GM23248 (cell line): Measurements from ENCODE around the gene NDUFAF2. TPM values are rescaled to one million over a fixed set of nuclear protein-coding genes. Genes with fewer than 3 reads are reported as not detected.

Experiments used
- DNase-seq: peaks from one replicate; pipeline ENCODE4 v3.0.0-alpha.2; 2015
- H2AFZ ChIP-seq: fragments of 200-600 bp; sonication (generic); 2 replicates; pipeline ENCODE4 v1.6.1; 2016; ENCODE audit warnings: antibody characterized with exemption
- H3F3A ChIP-seq: fragments of 200-600 bp; sonication (generic); 2 replicates; pipeline ENCODE4 v1.6.1; 2016; ENCODE audit warnings: mild to moderate bottlenecking, antibody characterized with exemption, mixed run types; ENCODE audit not compliant: insufficient read depth
- H3K27ac ChIP-seq: fragments of 200-600 bp; sonication (generic); 2 replicates; pipeline ENCODE4 v1.5.1; 2016; ENCODE audit warnings: mild to moderate bottlenecking
- H3K27me3 ChIP-seq: fragments of 200-600 bp; sonication (generic); replicated peaks from 2 replicates; pipeline ENCODE4 v1.6.1; 2016; ENCODE audit warnings: mild to moderate bottlenecking; ENCODE audit not compliant: insufficient read depth
- H3K36me3 ChIP-seq: fragments of 200-600 bp; sonication (generic); 2 replicates; pipeline ENCODE4 v1.6.1; 2016; ENCODE audit warnings: low read depth, mild to moderate bottlenecking
- H3K4me1 ChIP-seq: fragments of 200-600 bp; sonication (generic); 2 replicates; pipeline ENCODE4 v1.6.1; 2016; ENCODE audit warnings: mild to moderate bottlenecking; ENCODE audit not compliant: insufficient read depth
- H3K4me2 ChIP-seq: fragments of 200-600 bp; sonication (generic); one replicate; pipeline ENCODE4 v1.6.1; 2016; ENCODE audit warnings: mild to moderate bottlenecking; ENCODE audit not compliant: unreplicated experiment
- H3K4me3 ChIP-seq: fragments of 200-600 bp; sonication (generic); 2 replicates; pipeline ENCODE4 v1.5.1; 2016; ENCODE audit warnings: mild to moderate bottlenecking
- H3K79me2 ChIP-seq: fragments of 200-600 bp; sonication (generic); 2 replicates; pipeline ENCODE4 v1.6.1; 2016; ENCODE audit warnings: mild to moderate bottlenecking; ENCODE audit not compliant: insufficient read depth
- H3K9ac ChIP-seq: fragments of 200-600 bp; sonication (generic); 2 replicates; pipeline ENCODE4 v1.6.1; 2016; ENCODE audit warnings: mild to moderate bottlenecking
- H3K9me2 ChIP-seq: fragments of 200-600 bp; sonication (generic); 2 replicates; pipeline ENCODE4 v1.6.1; 2016; ENCODE audit warnings: mixed run types, mild to moderate bottlenecking, moderate library complexity; ENCODE audit not compliant: insufficient read depth
- H3K9me3 ChIP-seq: fragments of 200-600 bp; sonication (generic); one replicate; pipeline ENCODE4 v1.6.1; 2017; ENCODE audit warnings: low read depth
- H4K20me1 ChIP-seq: fragments of 200-600 bp; sonication (generic); 2 replicates; pipeline ENCODE4 v1.6.0; 2016; ENCODE audit not compliant: insufficient read depth
- EZH2 ChIP-seq: fragments of 200-600 bp; sonication (generic); IDR thresholded peaks from 2 replicates; pipeline ENCODE4 v1.6.1; 2018; ENCODE audit warnings: antibody characterized with exemption, mild to moderate bottlenecking; ENCODE audit not compliant: insufficient read depth, poor library complexity, severe bottlenecking
- EZH2phosphoT487 ChIP-seq: fragments of 200-600 bp; sonication (generic); IDR thresholded peaks from 2 replicates; pipeline ENCODE4 v1.6.1; 2018; ENCODE audit warnings: antibody characterized with exemption, moderate library complexity, mild to moderate bottlenecking, low read depth; ENCODE audit not compliant: insufficient read depth
- WGBS, 2 experiments: methylation state at CpG; one replicate each; pipeline ENCODE4 v1.1.6; 2015 to 2017; ENCODE audit warnings: low lambda C conversion rate in 2 of 2, low coverage in 1 of 2; ENCODE audit errors: missing lambda C conversion rate in 2 of 2; 5-methylcytosine and 5-hydroxymethylcytosine counted together
- in situ Hi-C: fragments of 300-500 bp; cut with MboI; formaldehyde crosslinking; loops from 2 replicates; pipeline ENCODE4 v1.15.0; 2020
- polyA plus RNA-seq: library from polyadenylated mRNA; unstranded; fragments of >200 nt; fragmentation: Nextera tagmentation; extraction: Ambion mirVana; gene quantifications from 2 replicates; pipeline ENCODE4 v1.2.1, GENCODE V29; 2016
- total RNA-seq: library from RNA; depleted of rRNA; stranded (reverse); fragments of >200 nt; shearing (Covaris generic); gene quantifications from 2 replicates; pipeline ENCODE4 v1.2.3, GENCODE V29; 2014

NDUFAF2 gene
- total and polyA plus RNA-seq, 2 experiments from 2014 or later, result 28.9 to 67.0 TPM

- TF ChIP-seq EZH2phosphoT487, result no peak
- TF ChIP-seq EZH2, result no peak
- Histone ChIP-seq H3K9ac (no peak overlapping the region), H3K9me3 (no peaks in the 10 kb centered on the region), H3K4me2 (no peak overlapping the region), H3K36me3 (no peaks in the 10 kb centered on the region; the same call in 1 of the 2 replicates), H3K27ac (no peak overlapping the region), H3K4me1 (no peaks in the 10 kb centered on the region), H3K9me2 (no peaks in the 10 kb centered on the region), H2AFZ (no peak overlapping the region), H3K27me3 (no peaks in the 10 kb centered on the region), H4K20me1 (no peaks in the 10 kb centered on the region), H3F3A (no peaks in the 10 kb centered on the region), H3K4me3 (no peak overlapping the region), H3K79me2 (no peaks in the 10 kb centered on the region)
- no peak for DNase-seq
- 96 to 99% methylated on average over 4 of the region's 4 CpGs for WGBS, 2 experiments
- in situ Hi-C loops, result no loop called here
These were observed 155.4 kb downstream of the NDUFAF2 start for GRCh38 chr5:61100437-61100836.

- H3K27ac ChIP-seq, result no peak overlapping the region
- H3K4me2 ChIP-seq, result no peak overlapping the region
- H3K9ac ChIP-seq, result no peak overlapping the region
- H3K9me2 ChIP-seq, result no peaks in the 10 kb centered on the region
- peaks cover 6% of the 10 kb centered on the region; the same call in 1 of the 2 replicates for H3K79me2 ChIP-seq
- no peak overlapping the region for H2AFZ ChIP-seq
- H3F3A ChIP-seq, result no peaks in the 10 kb centered on the region
- no peak overlapping the region for H3K4me3 ChIP-seq
- in situ Hi-C loops, result no loop called here
- no peaks in the 10 kb centered on the region for H3K4me1 ChIP-seq
- H3K9me3 ChIP-seq, result no peaks in the 10 kb centered on the region
- whole genome bisulfite sequencing, 2 experiments, result 92 to 96% methylated on average over 1 of the region's 1 CpG
- TF ChIP-seq EZH2 (no peak), EZH2phosphoT487 (no peak)
- no peak for DNase-seq
- H3K27me3 ChIP-seq, result no peaks in the 10 kb centered on the region
- H3K36me3 ChIP-seq, result no peaks in the 10 kb centered on the region; the same call in 1 of the 2 replicates
- no peaks in the 10 kb centered on the region for H4K20me1 ChIP-seq
These were observed 169.4 kb downstream of the NDUFAF2 start for GRCh38 chr5:61114441-61114840.

- H3K79me2 ChIP-seq, result no peaks in the 10 kb centered on the region
- no peak overlapping the region for H2AFZ ChIP-seq
- TF ChIP-seq EZH2 (no peak), EZH2phosphoT487 (no peak)
- H3K9me2 ChIP-seq, result no peaks in the 10 kb centered on the region
- no peaks in the 10 kb centered on the region; the same call in 1 of the 2 replicates for H3K36me3 ChIP-seq
- WGBS, 2 experiments, result 92 to 97% methylated on average over 3 of the region's 3 CpGs
- in situ Hi-C loops, result no loop called here
- H3K4me1 ChIP-seq, result peaks cover 8% of the 10 kb centered on the region; the same call in 1 of the 2 replicates
- H3F3A ChIP-seq, result no peaks in the 10 kb centered on the region
- H3K27me3 ChIP-seq, result no peaks in the 10 kb centered on the region
- H3K9me3 ChIP-seq, result no peaks in the 10 kb centered on the region
- no peaks in the 10 kb centered on the region for H4K20me1 ChIP-seq
- DNase-seq, result no peak
- no peak overlapping the region for H3K9ac ChIP-seq
- no peak overlapping the region for H3K4me3 ChIP-seq
- H3K27ac ChIP-seq, result no peak overlapping the region
- no peak overlapping the region for H3K4me2 ChIP-seq
These were observed 171.0 kb downstream of the NDUFAF2 start for GRCh38 chr5:61115968-61116367.

- Histone ChIP-seq H3K4me2 (no peak overlapping the region), H3K79me2 (no peaks in the 10 kb centered on the region), H3F3A (no peaks in the 10 kb centered on the region), H3K27ac (no peak overlapping the region), H3K36me3 (no peaks in the 10 kb centered on the region), H3K27me3 (no peaks in the 10 kb centered on the region), H3K9me2 (no peaks in the 10 kb centered on the region), H3K9ac (no peak overlapping the region), H3K4me3 (no peak overlapping the region), H2AFZ (no peak overlapping the region), H3K4me1 (peaks cover 9% of the 10 kb centered on the region; the same call in 1 of the 2 replicates), H3K9me3 (no peaks in the 10 kb centered on the region), H4K20me1 (no peaks in the 10 kb centered on the region)
- WGBS, 2 experiments, result 95 to 100% methylated on average over 1 of the region's 1 CpG
- in situ Hi-C loops, result no loop called here
- no peak for TF ChIP-seq EZH2phosphoT487
- no peak for TF ChIP-seq EZH2
- DNase-seq, result no peak
These were observed 174.1 kb downstream of the NDUFAF2 start for GRCh38 chr5:61119066-61119465.

- H3K9me2 ChIP-seq, result no peaks in the 10 kb centered on the region
- no peak overlapping the region for H3K4me2 ChIP-seq
- no peaks in the 10 kb centered on the region for H3F3A ChIP-seq
- WGBS, 2 experiments, result 18 to 19% methylated on average over 1 of the region's 1 CpG
- no peak overlapping the region for H3K4me3 ChIP-seq
- DNase-seq, result peak; percentile 36
- TF ChIP-seq EZH2phosphoT487 (no peak), EZH2 (no peak)
- no peaks in the 10 kb centered on the region for H3K27me3 ChIP-seq
- H3K4me1 ChIP-seq, result peaks cover 9% of the 10 kb centered on the region; the same call in 1 of the 2 replicates
- H3K27ac ChIP-seq, result no peak overlapping the region
- H3K9ac ChIP-seq, result no peak overlapping the region
- H2AFZ ChIP-seq, result no peak overlapping the region
- no peaks in the 10 kb centered on the region for H4K20me1 ChIP-seq
- H3K9me3 ChIP-seq, result no peaks in the 10 kb centered on the region
- H3K79me2 ChIP-seq, result no peaks in the 10 kb centered on the region
- H3K36me3 ChIP-seq, result no peaks in the 10 kb centered on the region
- in situ Hi-C loops, result no loop called here
These were observed 175.5 kb downstream of the NDUFAF2 start for GRCh38 chr5:61120534-61120933.
